ENCODE data around the gene EPB41L5.

DNA sequence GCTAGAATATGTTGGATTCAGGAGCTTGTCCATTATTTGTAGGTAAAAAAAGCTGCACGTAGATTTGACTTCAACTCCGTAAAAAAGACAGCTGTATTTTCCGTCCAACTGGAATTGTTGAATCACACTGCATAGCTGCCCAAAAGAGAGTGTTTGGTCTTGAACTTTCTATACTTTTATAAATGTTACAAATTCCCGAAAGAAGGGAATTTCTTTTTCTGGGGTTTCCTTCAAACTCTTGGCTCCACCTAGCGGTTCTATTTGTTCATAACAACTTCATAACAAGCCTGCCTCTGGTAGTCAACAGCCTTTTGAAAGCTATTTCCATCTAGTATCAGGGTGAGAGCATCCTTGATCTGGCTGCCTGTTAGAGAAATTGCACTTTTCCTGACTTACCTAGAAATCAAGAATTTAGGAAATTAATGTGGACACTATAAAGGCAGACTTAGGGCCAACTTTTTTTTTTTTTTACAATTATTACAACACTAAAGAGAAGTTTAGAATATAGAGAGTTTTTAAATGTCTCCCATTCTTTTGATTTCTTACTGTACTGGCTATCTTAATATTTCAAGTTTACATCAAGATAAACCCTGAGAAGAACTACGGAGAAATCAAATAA is 162.2 kb downstream of the EPB41L5 start:
- TF ChIP-seq CTBP1 (IDR thresholded peaks at IDR 0.05; ENCODE audit: borderline replicate concordance) (no peak), BHLHE40 (IDR thresholded peaks at IDR 0.05; ENCODE audit: borderline replicate concordance) (no peak), HDGF (IDR thresholded peaks at IDR 0.05; ENCODE audit: borderline replicate concordance) (no peak), NFRKB (IDR thresholded peaks at IDR 0.05) (no peak)

Data from HEK293T (cell line).